ENCODE data around the gene INIP. TPM values are rescaled to one million over a fixed set of nuclear protein-coding genes. Genes with fewer than 3 reads are reported as not detected.
A peak's percentile ranks its signal among the peaks of the same experiment; 100 is the strongest.
"Not testable (repeated sequence)": the region's sequence is repeated elsewhere in the genome, so short reads cannot be mapped to it uniquely, and the experiment has no call there.

Gene INIP
- total RNA-seq, 2 experiments from 2014 or later: 32.1 to 32.8 TPM

DNA sequence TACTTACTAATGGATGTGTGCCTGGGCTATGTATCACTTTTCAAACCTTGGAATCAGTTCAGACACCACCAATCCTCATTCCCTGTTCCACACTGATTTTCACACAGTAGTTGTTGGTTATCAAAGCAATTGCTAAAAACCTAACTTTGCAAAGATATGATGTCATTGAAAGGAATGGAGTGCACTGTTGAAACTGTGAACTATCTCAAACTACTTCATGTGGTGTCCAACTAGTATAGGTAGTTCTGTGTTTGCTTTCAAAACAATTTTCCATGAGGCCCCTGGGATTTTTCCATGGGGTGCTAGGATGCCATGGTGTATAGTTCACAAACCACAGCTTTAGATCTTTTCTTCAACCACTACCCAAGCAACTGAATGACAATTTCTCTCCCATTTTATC is 17.8 kb downstream of the INIP start:
- Mint-ChIP-seq H3K27me3 (ENCODE audit: low read depth) (no peaks in the 10 kb centered on the region), H3K4me3 (no peak overlapping the region), H3K36me3 (ENCODE audit: low read depth) (peaks cover 32% of the 10 kb centered on the region), H3K9me3 (ENCODE audit: insufficient read depth) (no peaks in the 10 kb centered on the region), H3K4me1 (ENCODE audit: low read depth) (peaks cover 25% of the 10 kb centered on the region), H3K27ac (no peak overlapping the region)
- ATAC-seq: peak; percentile 66
- POLR2A ChIA-PET: interaction anchor here (0.6 kb wide), 1 partner anchor 17 kb away, joined by 3 read pairs; no protein-coding TSS in a partner anchor
- DNase-seq: no peak
- CTCF ChIA-PET: no interaction called here

DNA sequence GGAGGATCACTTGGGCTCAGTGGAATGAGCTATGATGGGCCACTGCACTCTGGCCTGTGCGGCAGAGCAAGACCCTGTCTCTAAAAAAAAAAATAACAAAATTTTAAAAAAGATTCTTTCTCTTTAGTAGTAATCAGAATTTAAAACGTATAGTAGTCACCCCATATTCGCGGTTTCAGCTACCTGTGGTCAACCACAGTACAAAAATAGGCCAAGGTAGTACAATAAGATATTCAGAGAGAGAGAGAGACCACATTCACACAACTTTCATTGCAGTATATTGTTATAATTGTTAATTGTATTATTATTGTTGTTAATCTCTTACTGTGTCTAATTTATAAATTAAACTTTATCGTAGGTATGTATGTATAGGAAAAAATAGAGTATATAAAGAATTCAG is 18.7 kb downstream of the INIP start:
- ChIA-PET CTCF (no interaction called here), POLR2A (no interaction called here)
- peaks cover 25% of the 10 kb centered on the region for H3K4me1 Mint-ChIP-seq (ENCODE audit: low read depth)
- peak; percentile 60 for DNase-seq
- peak; percentile 77 for ATAC-seq
- H3K9me3 Mint-ChIP-seq (ENCODE audit: insufficient read depth): no peaks in the 10 kb centered on the region
- no peak overlapping the region for H3K27ac Mint-ChIP-seq
- H3K4me3 Mint-ChIP-seq: no peak overlapping the region
- H3K36me3 Mint-ChIP-seq (ENCODE audit: low read depth): peaks cover 32% of the 10 kb centered on the region
- H3K27me3 Mint-ChIP-seq (ENCODE audit: low read depth): no peaks in the 10 kb centered on the region

DNA sequence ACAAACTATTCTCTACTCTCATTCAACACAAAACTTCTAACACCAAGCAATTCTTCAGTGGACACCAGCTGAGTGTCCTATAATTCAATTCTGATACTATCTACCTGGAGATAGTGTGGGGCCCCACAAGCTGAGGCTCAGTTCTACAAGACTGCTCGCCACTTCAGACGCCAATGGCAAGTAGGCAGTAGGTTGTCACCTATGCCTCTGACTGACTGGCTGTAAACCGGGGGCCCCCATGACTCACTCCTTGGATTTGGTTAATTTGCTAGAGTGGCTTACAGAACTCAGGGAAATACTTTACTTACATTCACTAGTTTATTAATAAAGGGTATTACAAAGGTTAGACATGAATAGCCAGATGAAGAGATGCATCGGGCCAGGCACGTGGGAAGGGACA is 21.5 kb downstream of the INIP start:
- peak overlapping the region; percentile 12 for H3K27ac Mint-ChIP-seq
- no peak for DNase-seq
- no peaks in the 10 kb centered on the region for H3K27me3 Mint-ChIP-seq (ENCODE audit: low read depth)
- POLR2A ChIA-PET: no interaction called here
- no peaks in the 10 kb centered on the region for H3K9me3 Mint-ChIP-seq (ENCODE audit: insufficient read depth)
- H3K36me3 Mint-ChIP-seq (ENCODE audit: low read depth): peaks cover 48% of the 10 kb centered on the region
- H3K4me3 Mint-ChIP-seq: no peak overlapping the region
- H3K4me1 Mint-ChIP-seq (ENCODE audit: low read depth): peaks cover 25% of the 10 kb centered on the region
- CTCF ChIA-PET: interaction anchor here (1.4 kb wide), 1 partner anchor 21 kb away, joined by 3 read pairs; the partner anchor contains the start of gene INIP
- no peak for ATAC-seq

DNA sequence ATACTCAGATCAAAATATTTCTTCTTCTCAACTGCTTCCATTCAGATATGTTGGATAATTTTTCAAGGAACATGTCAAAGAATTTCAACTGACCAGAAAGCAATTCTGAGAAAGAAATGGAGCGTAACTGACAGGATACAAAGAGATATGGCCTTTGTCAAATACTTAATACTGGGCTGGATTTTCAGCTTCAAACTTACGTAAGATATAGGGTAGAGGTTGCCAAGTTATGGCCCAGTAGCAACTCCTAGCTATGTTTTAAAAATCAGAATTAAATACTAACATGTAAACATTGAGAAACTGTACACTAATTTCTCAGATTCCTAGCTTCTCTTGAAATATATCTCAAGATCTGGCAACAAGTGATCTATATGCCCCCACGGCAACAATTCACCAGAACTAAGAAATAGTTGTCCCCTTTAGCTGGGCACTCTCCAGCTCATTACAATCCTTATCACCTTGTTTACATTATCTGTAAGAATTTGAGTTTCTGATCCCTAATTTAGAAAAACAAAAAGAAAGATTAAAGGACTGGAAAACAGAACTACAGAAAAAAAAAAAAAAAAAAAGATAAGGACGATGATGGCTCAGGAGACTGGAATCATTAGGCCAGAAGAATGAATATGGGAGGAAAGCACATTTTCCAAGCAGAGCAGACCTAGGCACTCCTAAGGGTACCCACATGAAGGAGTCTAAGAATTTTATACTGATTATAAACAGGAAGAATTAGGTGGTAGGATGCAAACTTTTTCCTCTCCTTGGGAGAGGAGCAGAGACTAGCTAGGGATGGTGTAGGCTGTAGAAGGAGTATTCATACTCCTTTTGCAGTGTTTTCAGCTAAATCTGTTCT is 23.0 kb downstream of the INIP start:
- DNase-seq (no peak), ATAC-seq (no peak)
- Mint-ChIP-seq H3K4me1 (ENCODE audit: low read depth) (peaks cover 26% of the 10 kb centered on the region), H3K27me3 (ENCODE audit: low read depth) (no peaks in the 10 kb centered on the region), H3K27ac (no peak overlapping the region), H3K36me3 (ENCODE audit: low read depth) (peaks cover 49% of the 10 kb centered on the region), H3K4me3 (no peak overlapping the region), H3K9me3 (ENCODE audit: insufficient read depth) (no peaks in the 10 kb centered on the region)
- ChIA-PET POLR2A (no interaction called here), CTCF (interaction anchor here (1.6 kb wide), 1 partner anchor 98 kb away, joined by 5 read pairs; no protein-coding TSS in a partner anchor)

DNA sequence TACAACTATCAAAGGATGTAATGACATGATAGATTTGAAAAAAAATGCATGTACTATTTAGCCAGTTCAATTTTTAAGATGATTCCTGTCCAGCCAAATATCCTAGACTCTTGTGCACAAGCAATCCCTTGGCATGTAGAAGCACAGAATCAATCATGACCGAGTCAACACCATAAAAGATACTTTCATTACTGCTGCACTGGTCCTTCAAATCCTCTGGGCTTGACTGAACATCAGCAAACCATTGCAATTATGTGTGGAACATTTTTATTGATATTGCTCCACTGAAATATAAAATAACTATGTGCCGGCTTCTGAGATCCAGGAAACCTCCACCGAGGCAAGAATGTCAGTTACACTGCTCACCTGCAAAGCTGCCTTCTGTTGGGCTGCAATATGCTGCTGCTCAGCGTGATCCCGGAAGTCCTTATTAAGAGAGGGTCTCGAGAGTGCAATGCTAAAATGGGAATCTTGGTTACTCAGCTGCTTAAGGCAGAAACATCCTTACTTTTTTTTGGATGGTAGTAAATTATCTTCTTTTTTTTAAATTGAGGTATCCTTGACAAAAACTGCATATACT is 28.7 kb downstream of the INIP start:
- DNase-seq (no peak), ATAC-seq (no peak)
- POLR2A ChIA-PET: interaction anchor here (0.6 kb wide), 1 partner anchor 798 kb away, joined by 3 read pairs; no protein-coding TSS in a partner anchor
- H3K4me1 Mint-ChIP-seq (ENCODE audit: low read depth): peaks cover 7% of the 10 kb centered on the region
- no peak overlapping the region for H3K27ac Mint-ChIP-seq
- H3K9me3 Mint-ChIP-seq (ENCODE audit: insufficient read depth): no peaks in the 10 kb centered on the region
- H3K36me3 Mint-ChIP-seq (ENCODE audit: low read depth): peaks cover 61% of the 10 kb centered on the region
- no peak overlapping the region for H3K4me3 Mint-ChIP-seq
- CTCF ChIA-PET: interaction anchor here (0.8 to 1.4 kb wide), 2 partner anchors 70 to 104 kb away, joined by 3 read pairs; no protein-coding TSS in a partner anchor
- no peaks in the 10 kb centered on the region for H3K27me3 Mint-ChIP-seq (ENCODE audit: low read depth)

DNA sequence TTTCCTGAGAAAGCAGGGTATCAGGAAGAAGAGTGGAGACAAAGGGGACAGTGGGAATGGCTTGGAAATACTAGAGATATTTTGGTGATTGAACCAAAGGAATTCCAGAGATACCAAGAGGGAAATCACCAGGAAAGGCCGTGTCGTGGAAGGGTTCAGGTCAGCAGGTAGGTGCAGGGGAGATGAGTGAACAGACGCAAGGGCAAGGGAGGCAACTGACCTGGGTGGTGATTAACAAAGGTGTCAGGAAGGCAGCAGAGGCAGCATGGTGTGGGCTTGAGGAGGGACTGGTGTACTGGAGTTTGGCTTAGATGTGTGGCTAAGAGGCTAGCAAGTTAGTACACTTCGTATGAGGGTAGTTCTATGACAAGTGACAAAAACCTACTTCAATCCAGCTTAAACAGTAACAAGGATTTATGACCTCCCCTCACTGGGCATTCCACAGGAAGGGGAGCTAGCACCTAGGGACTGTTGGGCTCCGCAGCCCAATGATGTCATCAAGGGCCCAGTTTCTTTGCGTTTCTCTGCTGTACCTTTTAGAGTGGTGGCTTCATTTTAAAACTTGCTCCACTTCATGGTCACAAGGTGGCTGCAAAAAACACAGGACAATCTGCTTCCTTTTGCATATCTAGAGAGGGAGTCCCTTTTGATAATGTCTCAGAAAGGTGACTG is 37.0 kb downstream of the INIP start:
- POLR2A ChIA-PET: no interaction called here
- Mint-ChIP-seq H3K27ac (no peak overlapping the region), H3K4me3 (no peak overlapping the region), H3K9me3 (ENCODE audit: insufficient read depth) (peaks cover 4% of the 10 kb centered on the region), H3K36me3 (ENCODE audit: low read depth) (peaks cover 23% of the 10 kb centered on the region), H3K4me1 (ENCODE audit: low read depth) (peaks cover 8% of the 10 kb centered on the region), H3K27me3 (ENCODE audit: low read depth) (peaks cover 2% of the 10 kb centered on the region)
- CTCF ChIA-PET: interaction anchor here (0.6 kb wide), 1 partner anchor 15 kb away, joined by 3 read pairs; no protein-coding TSS in a partner anchor
- DNase-seq: no peak
- no peak for ATAC-seq

DNA sequence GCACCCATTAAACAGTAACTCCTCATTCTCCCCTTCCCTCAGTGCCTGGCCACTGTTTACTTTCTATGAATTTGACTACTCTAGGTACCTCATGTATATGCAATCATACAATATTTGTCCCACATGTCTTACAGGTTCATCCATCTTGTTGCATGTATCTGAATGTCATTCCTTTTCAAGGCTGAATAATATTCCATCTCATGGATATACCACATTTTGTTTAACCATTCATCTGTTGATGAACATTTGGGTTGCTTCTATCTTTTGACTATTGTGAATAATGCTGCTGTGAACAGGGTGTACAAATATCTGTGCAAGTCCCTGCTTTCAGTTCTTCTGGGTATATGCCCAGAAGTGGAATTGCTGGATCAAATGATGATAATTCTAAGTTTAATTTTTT is 40.9 kb downstream of the INIP start:
- Mint-ChIP-seq H3K4me1 (ENCODE audit: low read depth) (peaks cover 1% of the 10 kb centered on the region), H3K9me3 (ENCODE audit: insufficient read depth) (peaks cover 4% of the 10 kb centered on the region), H3K36me3 (ENCODE audit: low read depth) (peaks cover 5% of the 10 kb centered on the region), H3K27ac (no peak overlapping the region), H3K4me3 (no peak overlapping the region), H3K27me3 (ENCODE audit: low read depth) (peaks cover 7% of the 10 kb centered on the region)
- ChIA-PET CTCF (no interaction called here), POLR2A (no interaction called here)
- DNase-seq: no peak
- no peak for ATAC-seq

DNA sequence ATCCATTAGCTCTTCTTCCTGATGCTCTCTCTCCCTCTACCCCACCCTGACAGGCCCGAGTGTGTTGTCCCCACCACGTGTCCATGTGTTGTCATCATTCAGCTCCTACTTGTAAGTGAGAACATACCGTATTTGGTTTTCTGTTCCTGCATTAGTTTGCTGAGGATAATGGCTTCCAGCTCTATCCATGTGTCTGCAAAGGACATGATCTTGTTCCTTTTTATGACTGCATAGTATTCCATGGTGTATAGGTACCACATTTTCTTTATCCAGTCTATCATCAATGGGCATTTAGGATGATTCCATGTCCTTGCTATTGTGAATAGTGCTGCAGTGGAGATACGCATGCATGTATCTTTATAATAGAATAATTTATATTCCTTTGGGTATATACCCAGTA is 44.7 kb downstream of the INIP start:
- H3K9me3 Mint-ChIP-seq (ENCODE audit: insufficient read depth); H3K36me3 Mint-ChIP-seq (ENCODE audit: low read depth); H3K27ac Mint-ChIP-seq; H3K4me3 Mint-ChIP-seq; POLR2A ChIA-PET; DNase-seq; ATAC-seq; H3K27me3 Mint-ChIP-seq (ENCODE audit: low read depth); H3K4me1 Mint-ChIP-seq (ENCODE audit: low read depth); CTCF ChIA-PET: not testable (repeated sequence)

DNA sequence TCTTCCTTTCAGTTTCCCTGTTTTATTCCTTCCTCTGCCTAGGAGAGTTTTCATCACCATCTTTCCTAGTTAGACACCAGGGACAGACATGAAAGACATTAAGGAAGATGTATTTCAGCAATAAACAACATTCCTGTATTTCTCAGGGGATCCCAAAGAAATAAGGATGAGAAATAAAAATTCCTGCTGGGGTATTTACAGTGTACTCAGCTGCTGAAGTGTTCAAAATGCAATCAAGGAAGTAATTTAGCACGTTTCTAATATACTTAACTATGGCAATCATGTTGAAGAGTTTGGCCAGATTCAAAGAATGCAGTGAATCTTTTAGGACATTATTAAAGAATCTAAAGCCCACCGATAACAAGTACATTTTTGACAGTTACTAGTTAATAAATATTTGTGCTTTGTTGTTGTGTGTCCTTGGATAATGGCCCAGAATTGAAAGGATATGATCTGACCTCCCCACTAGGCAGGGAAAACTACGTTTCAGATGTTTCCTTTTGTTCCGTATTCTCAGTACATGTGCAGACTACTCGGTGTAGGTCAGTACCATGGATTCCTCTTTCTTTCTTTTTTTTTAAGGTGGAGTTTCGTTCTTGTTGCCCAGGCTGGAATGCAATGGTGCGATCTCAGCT is 46.8 kb downstream of the INIP start:
- POLR2A ChIA-PET: no interaction called here
- DNase-seq: no peak

DNA sequence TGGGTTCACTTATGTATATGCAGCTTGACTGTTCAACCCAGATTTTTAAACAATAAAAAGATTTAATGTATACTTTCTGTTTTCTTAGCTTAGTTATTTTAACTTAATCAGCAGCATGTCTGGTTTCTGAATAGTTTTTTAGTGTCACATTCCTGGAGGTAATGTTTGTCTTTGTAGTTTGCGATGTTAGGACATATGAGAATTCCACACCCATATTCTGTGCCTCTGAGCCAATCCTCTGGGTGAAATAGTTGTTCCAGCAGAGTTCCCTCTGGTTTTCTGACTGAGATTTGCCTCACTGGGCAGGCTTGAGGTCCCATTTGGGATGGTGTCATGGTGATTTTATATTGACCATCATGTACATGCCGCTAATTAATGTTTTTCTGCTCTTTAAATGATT is 48.6 kb downstream of the INIP start:
- no peak overlapping the region for H3K27ac Mint-ChIP-seq
- H3K4me1 Mint-ChIP-seq (ENCODE audit: low read depth): no peaks in the 10 kb centered on the region
- ChIA-PET CTCF (no interaction called here), POLR2A (no interaction called here)
- H3K4me3 Mint-ChIP-seq: no peak overlapping the region
- no peaks in the 10 kb centered on the region for H3K9me3 Mint-ChIP-seq (ENCODE audit: insufficient read depth)
- H3K36me3 Mint-ChIP-seq (ENCODE audit: low read depth): no peaks in the 10 kb centered on the region
- ATAC-seq: no peak
- DNase-seq: no peak
- peaks cover 5% of the 10 kb centered on the region for H3K27me3 Mint-ChIP-seq (ENCODE audit: low read depth)

More for the DNA sequence above, 46.8 kb downstream of the INIP start:
- CTCF ChIA-PET: no interaction called here
- no peak overlapping the region for H3K4me3 Mint-ChIP-seq
- H3K9me3 Mint-ChIP-seq (ENCODE audit: insufficient read depth): no peaks in the 10 kb centered on the region
- H3K27me3 Mint-ChIP-seq (ENCODE audit: low read depth): peaks cover 5% of the 10 kb centered on the region
- no peaks in the 10 kb centered on the region for H3K36me3 Mint-ChIP-seq (ENCODE audit: low read depth)
- ATAC-seq: no peak
- H3K4me1 Mint-ChIP-seq (ENCODE audit: low read depth): no peaks in the 10 kb centered on the region
- H3K27ac Mint-ChIP-seq: no peak overlapping the region

DNA sequence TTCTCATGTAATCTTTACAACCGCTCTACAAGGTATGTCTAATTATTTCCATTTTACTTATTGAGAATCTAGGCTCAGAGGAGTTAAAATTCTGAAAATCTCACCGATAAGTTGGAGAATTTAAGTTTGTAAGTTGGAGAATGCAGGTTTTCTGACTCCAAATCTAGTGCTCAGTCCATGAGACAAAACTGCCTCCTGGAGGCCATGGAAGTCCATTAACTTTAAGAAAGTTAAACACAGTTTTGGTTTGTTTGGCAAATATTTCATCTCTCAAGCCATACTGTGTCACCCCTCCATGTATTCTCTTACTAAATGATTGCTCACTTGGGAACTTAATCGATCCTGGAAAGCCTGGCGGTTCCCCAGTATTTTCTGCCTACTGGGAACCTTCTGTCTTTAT is 52.6 kb downstream of the INIP start:
- Mint-ChIP-seq H3K9me3 (ENCODE audit: insufficient read depth) (no peaks in the 10 kb centered on the region), H3K4me1 (ENCODE audit: low read depth) (no peaks in the 10 kb centered on the region), H3K4me3 (no peak overlapping the region), H3K27me3 (ENCODE audit: low read depth) (no peaks in the 10 kb centered on the region), H3K27ac (no peak overlapping the region), H3K36me3 (ENCODE audit: low read depth) (no peaks in the 10 kb centered on the region)
- POLR2A ChIA-PET: no interaction called here
- DNase-seq (no peak), ATAC-seq (no peak)
- CTCF ChIA-PET: interaction anchor here (0.6 to 2.4 kb wide), 3 partner anchors 11 to 127 kb away, joined by 3 to 6 read pairs (median 3); no protein-coding TSS in a partner anchor

All from activated CD8-positive, alpha-beta T cell treated with anti-CD3 and anti-CD28 coated beads, Interleukin-2, amount 10 ng/mL, durations not matched to agents 7 days and 5 days (primary cell).